Stimulated activated CD8-positive, alpha-beta memory T cell treated with anti-CD3 and anti-CD28 coated beads, Interleukin-7, amount 100 ng/mL, for 4 hours (primary cell): ENCODE measurements around the gene CALU.

Experiments
- DNase-seq, 2 donors: peaks; one replicate each; pipeline ENCODE4 v3.0.0-alpha.2; 2020; ENCODE audit warnings: low read depth in 2 of 2

Gene CALU

DNA sequence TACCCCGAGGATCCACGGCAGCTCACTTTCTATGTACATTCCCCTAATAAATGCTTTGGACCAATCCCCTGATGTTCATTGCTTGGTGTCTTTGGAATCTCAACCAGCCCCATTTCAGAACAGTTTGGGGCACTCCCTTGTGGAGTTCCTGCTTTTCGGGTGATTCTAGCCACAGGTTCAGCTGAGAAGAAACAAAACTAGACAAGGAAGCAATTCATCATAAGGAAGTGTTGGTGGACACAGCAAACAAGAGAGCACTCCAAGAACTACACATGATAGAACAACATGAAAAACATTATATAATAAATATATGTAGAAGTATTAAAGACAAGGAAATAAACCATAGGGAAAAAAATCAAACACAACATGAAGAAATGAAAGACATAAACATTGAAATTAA lies 46.6 kb downstream of the CALU start:
- DNase-seq = no peak

DNA sequence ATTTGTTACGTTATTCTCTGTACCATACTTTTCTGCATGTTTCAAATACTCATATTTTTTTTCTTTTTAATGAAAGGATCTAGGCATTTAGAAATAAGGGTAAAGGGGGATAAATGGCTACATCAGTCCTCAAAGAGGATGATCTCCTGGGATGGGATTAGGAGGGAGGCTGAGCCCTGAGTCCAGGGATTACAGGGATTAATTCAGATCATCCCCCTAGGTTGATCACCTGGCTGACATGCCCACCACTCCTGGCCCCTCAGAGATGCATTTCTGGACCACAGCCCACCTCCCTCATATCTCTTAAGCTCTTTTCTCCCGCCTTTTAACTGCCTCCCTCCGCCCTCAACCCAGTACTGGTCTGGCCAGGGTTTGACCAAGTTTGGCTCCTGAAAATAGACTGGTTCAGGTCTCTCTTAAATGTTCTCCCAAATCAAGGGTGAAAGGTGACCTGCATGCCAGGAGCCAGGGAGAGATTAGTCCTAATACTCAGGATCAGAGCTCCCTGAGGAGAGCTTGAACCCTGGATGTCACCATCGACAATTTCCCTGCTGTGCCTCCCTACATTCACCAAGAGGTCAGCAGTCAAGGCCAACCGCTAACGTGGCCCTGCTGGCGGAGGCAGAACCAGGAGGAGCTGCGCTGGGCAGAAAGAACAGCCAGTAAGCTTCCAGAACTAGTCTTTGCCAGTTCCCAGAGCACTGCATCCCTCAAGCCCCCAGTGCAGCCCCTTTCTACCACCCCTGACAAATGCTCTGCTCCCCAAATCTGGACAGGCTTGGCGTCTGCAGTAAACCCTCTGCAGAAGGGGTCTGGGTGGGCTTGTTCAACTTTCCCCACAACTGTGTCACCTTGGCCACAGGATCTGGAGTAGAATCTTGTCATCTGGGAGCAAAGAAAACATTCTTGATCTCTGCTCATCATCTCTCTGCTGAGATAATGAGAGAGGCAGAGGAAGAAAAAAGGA lies 49.6 kb downstream of the CALU start:
- DNase-seq = no peak

DNA sequence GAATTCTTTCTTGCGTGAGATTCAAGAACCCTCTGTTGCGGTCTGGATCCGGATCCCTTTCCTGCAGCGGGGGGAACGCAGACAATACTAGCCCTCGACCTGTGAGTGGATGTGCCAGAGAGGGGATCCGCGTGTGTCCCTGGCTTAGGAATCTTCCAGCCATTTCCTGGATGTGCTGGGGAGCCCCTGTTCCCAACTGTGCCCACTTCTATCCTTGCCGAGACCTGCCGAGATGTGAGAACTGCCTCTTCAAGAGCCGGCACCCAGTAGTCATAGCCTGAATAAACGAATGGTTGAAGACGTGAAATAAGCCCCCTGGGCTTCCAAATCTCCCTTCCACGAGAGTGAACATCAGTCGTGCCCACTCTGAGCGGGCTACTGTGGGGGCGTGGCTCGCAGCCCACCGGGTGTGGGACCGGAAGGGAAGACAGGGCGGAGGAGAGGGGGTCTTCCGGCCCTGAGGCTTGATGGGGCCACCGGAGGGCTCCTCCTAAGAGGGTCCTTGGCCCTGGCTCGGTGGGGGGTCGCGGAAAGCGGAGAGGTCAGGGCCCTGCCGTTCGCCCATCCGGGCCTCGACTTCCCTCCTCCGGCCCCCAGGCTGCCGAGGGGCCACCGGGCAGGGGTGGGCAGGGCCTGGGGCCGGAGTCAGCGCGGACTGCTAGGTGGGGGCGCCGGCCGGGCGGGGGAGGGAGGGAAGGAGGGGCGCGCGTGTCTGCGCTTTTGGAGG lies 51.3 kb downstream of the CALU start:
- DNase-seq = peak in 1 of 2 donors; percentile 6

DNA sequence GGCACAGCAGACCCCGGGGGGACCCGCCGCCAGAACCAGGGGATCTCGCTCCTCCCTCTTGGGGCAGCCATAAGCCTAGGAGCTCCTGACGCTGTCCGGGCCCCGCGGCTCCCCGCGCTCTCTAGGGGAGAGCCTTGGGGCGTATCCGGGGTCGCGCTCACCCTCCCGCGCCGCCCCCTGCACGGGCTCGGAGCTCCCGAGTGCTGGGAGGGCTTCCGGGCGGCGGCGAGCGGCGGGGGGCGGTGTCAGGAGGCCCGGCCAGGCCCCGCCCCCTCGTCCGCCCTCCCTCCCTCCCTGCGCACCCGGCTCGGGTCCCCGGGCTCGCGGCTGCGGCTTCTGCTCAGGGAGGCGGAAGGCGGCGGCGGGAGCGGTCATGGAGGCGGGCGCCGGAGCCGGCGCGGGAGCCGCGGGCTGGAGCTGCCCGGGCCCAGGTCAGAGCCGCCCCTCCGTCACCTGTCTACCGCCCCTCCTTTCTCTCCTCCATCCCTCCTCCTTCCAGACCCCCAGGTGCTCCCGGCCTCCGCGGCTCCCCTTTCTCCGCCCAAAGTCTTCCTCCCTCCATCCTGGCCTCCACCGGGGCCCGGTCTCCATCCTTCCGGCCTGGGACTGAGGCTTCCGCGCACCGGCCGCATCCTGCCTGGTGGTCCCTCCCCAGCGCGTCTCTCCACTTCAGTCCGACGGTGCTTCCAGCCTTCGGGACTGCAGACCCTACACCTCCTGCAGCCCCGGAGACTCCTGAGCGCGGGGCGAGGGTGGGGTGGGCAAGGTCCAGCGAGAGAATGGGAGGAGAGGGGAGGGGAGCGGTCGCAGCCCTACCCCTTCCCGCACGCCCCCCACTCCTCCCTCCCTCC lies 52.2 kb downstream of the CALU start, which contains the start of gene CCDC136:
TSS of gene CCDC136 (plus strand) at position 848 of the 851 bp plus-strand sequence. CDS start 444 bp downstream, outside the sequence.
- peak; percentile 43 to 76 for DNase-seq

DNA sequence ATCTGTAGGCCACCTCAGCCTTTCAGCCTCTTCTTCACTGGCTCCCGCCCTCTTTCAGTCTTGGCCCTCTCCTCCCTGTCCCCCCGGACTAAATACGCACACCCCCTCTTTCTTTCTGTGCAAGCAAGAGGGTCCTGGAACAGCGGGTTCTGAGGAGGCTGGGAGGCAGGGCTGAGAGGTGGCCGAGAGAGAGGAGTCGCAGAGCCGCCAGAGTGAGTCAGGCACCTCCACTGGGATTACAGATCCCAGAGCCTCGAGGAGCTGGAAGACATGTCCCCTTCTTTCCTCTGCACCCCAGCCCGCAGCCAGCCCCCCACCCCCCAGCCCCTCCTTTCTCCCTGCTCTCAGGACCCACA lies 52.8 kb downstream of the CALU start:
- no peak for DNase-seq

DNA sequence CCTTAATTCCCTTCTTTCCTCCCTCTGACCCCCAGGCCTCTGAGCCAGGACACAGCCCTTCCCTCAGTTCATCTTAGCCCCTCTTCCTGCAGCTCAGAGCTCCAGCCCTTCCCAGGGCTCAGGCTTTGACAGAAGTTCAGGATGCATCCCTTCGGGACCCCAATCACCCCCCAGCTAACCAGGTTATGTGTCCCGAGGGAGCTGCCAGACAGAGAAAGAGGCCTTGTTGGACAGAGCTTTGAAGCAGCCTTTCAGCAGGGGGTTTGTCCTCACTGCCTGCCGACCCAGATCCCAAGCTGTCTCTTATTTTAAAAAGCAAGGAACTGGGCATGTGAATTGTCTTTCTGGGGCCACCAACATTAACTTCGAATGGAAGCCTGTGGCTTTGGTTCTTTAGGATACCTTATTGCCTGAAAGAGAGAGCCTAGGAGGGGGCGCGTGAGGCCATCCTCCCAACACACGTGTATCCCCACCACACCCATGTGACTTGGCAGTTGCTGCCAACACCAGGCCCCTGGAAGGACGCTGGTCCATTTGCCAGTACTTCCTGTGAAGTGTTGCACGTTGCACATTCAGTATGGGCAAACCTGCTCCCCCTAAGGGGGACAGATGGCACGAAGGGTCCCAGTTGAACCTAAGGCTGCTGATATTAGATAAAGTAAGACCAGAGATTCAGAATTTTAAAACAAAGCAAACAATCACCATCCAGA lies 53.5 kb downstream of the CALU start:
- DNase-seq = no peak

DNA sequence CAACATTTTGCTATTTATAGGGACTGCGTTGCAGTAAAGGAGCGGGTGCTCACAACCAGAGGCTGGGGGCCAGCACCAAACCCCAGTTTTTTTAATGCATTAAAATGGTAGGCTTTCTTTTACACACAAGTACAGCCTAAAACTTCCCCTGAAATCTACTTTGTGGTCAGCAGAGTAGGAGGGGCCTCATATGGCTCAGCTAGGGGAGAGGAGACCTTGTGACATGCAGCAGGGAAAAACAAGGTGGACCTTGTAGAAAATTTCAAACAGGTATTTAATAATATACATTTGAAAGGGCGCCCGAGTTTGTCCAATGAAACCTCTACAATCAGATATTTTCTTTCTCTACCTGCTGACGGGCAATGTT lies 54.0 kb downstream of the CALU start:
- DNase-seq = no peak

DNA sequence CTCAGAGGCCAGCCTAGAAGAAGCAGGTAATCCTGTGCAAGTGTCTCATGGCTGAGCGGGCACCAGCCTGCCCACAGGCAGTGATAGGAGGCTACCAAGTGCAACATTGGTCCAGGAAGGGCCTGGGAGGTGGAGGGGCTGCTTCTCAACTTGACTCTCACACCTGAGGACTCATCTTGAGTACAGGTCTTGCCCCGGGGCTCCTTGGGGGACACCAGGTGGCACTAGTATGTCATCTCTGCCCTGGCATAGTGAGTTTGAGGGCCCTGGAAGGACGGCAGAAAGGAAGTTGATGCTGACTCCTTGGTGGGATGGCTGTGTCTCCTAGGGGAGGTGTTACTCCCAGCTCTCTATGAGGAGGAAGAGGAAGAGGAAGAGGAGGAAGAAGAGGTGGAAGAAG lies 54.9 kb downstream of the CALU start:
- no peak for DNase-seq

DNA sequence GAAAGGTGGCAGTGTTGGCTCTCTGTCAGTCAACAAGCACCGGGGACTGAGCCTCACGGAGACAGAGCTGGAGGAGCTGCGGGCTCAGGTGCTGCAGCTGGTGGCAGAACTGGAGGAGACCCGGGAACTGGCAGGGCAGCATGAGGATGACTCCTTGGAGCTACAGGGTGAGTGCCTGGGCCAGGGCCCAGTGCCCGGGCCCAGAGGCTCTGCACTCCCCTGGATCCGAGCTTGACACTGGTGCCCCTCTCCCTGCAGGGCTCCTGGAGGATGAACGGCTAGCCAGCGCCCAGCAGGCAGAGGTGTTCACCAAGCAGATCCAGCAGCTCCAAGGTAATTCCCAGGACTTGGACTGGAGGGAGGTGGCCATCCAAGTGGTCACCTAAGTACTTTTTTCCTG lies 55.3 kb downstream of the CALU start:
- no peak for DNase-seq

DNA sequence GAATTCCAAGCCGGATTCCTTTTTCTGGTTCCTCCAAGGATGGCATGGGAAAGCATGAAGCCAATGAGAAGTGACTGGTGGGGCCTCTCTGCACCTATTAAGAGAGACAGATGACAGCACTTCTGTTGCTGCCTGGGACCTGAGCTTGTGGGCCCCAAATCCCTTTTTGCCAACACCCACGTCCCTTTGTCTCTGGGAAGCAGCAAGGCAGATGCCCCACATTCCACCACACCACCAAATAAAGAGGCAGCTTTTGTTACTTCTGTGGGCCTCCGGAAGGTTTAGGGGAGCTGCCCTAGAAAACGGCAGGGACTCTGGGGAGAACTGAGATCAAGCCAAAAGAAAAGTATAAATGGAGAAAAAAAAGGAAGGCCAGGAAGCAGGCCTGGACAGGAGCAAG lies 56.0 kb downstream of the CALU start:
- no peak for DNase-seq

DNA sequence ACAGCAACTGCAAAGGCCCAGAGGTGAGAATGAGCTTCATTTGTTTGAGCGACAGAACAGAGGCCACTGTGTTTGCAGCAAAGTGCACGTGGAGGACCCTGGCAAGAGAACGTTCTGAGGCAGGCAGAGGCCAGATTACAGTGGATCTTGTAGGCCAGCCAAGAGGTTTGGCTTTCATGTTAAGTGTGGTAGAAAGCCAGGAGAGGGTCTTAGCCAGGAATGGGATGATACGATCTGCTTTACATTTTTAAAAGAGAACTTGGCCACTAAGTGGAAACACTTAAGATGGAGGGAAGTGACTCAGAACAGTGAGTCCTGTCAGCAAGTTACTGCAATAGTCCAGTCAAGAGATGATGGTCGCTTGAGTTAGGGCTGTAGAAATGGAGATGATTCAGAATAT lies 57.2 kb downstream of the CALU start:
- DNase-seq = no peak

DNA sequence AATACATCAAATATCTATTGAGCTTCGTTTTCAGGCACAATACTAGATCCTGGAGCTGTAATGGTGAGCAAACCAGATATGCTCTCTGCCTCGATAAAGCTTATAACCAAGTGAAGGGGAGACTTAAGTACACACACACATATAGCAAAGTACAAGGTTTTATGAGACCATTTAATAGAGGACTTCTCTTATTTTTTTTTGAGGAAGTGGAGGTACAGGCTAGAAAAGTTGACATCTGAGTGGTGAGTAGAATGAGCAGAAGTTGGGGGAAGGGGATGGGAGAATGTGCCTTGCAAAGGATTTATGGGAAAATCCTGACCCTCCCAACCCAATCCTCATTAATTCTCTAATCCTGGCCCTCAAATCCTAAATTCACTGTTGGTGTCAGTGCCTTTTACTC lies 60.3 kb downstream of the CALU start:
- DNase-seq = no peak

DNA sequence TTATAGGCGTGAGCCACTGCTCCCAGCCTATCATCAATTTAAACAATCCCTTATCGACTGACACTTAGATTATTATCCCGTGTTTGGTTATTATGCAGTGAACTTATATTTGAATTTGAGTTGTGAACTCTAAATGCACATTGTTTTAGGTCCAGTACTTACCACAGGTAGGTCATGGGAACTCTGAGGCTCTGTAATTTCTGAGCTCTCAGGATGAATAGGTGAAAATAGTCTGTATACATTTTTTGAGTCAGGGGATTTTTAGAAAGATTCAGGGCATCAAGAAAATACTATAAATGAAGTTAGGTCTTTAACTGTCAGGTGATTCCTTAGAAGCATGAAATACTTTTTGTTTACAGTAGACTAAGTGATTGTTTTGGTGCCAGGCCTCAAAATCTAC lies 61.4 kb downstream of the CALU start:
- no peak for DNase-seq

DNA sequence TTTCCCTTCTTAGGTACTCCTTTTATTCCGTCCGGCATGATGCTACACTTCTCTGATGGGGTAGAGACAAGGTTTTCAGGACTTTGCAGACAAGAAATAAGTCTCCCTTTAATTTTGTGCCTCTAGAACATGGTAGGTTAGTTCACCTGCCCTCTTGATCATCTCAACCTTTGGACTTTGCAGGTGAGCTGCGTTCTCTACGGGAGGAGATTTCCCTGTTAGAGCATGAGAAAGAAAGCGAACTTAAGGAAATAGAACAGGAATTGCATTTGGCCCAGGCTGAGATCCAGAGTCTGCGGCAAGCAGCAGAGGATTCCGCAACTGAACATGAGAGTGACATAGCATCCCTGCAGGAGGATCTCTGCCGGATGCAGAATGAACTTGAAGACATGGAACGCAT lies 61.8 kb downstream of the CALU start:
- no peak for DNase-seq

DNA sequence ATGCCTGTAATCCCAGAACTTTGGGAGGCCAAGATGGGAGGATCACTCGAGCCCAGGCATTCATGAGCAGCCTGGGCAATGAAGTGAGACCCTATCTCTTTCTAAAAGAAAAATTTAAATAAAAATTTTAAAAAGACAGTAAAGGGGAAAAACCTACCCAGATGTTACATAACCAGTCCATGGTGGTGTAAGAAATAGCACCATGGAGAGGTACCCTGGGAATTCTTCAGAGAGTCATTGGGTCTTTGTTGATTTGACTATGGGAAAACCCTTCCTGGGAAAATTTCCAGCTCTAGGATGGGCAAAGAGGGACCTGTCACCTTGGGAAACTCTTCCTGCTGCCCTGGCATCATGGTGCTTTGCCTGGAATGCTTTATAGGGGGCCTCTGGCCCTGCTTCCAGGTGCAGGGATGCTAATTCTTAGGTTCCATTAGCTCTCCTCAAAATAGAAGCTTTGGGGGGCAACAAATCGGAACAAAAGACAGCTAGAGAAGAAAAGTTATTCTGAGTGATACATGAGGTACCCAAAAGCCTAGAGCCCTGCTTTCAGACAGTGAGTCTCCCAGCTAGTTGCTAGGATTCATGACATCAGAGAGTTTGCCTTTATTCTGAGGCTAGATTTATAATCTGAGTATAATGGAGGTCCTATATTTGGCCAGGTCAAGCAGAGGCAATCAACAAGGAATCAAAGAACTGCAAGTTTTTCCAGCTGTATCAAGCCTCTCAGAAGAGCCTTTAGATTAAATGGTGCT lies 62.7 kb downstream of the CALU start:
- no peak for DNase-seq

DNA sequence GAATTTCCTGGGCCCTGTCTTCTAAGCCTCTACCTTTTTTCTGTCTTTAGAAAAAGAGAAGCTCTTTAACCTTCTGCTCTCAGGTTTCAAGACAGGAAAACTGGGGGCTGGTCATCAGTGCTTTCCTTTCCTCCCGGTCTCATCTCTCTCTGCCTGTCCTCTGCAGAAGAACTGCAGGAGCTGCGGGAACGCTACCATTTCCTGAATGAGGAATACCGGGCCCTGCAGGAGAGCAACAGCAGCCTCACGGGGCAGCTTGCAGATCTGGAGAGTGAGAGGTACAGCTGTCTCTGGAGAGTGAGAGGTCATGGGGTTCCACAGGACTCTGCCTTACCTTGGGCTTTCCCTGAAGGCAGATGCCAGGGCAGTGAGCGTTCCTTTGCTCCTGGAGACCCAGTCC lies 65.3 kb downstream of the CALU start:
- no peak for DNase-seq

DNA sequence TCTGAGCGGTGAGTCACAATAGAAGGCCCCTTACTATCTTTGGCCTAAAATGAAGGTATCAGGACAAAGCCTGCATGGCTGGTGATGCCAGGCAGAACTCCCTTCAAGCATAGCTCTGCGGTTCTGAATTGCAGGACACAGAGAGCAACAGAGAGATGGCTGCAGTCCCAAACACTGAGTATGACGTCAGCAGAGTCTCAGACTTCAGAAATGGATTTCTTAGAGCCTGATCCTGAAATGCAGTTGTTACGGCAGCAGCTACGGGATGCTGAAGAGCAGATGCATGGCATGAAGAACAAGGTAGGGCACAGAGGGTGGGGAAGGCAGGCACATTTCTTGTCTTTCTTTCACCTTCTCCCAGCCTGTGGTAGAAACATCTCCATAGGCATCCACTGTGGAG lies 66.1 kb downstream of the CALU start:
- no peak for DNase-seq

DNA sequence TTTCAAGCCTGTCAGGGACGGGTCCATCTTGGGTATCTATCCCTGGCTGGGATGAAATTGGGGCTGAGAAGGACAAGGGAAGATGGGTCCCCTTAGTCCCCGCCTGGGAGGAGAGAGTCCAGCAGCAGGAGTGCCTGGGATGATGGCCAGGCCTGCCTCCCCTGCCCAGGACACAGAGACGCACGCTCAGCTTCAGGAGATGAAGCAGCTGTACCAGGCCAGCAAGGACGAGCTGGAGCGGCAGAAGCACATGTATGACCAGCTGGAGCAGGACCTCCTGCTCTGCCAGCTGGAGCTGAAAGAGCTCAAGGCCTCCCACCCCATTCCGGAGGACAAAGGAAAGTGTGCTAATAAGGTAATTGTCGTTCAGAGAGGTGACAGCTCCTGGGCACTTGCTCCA lies 68.0 kb downstream of the CALU start:
- DNase-seq = no peak

DNA sequence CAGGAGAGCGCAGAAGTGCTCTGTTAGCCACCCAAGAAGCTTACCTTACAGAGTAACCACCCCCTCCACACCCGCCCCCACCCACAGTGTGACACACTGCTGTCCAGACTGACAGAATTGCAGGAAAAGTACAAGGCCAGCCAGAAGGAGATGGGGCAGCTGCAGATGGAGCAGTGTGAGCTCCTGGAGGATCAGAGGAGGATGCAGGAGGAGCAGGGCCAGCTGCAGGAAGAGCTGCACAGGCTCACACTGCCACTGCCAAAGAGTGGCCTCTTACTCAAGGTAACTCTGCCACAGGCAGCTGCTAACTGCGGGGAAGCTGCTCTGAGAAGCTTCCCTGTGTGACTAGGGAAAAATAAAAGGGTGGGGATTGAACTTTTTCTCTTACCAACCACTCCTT lies 70.2 kb downstream of the CALU start:
- DNase-seq = no peak

DNA sequence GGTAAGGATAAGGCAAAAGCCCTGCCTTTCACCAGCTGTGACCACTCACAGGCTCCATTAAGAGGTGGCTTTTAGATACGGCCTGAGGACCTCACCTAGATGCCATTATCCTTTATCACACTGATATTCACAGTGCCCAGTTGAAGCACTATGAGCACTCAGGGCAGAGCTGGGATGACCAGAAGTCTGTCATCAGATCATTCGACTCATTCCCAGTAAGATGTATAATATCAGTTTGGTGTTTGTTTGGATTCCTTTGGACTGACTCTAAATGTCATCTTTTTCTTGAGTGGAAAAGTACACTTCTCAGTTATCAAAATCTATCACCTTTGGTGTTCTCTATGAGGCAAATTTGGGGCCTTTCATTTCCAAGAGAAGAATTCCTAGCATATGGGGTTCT lies 71.3 kb downstream of the CALU start:
- DNase-seq = no peak

DNA sequence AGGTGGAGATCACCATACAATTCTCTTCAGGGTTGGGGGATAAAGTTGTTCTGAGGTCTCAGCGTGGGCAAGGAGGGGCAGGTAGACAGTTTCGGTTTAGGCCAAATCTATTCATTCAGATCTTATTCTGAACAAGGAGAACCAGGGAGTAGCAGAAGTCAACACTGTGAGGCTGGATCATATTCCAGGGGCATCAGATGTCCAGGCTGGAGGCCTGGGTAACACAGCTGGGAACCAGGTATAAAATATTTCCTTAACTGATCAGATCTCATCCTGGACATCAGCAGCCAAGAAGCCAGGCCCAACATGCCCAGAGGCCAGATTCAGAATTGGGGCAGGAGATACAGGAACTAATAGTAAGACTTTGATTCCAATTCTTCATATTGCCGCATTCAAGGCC lies 71.8 kb downstream of the CALU start:
- no peak for DNase-seq
